Measurements from ENCODE around the gene IFI27L1.

Gene IFI27L1

DNA sequence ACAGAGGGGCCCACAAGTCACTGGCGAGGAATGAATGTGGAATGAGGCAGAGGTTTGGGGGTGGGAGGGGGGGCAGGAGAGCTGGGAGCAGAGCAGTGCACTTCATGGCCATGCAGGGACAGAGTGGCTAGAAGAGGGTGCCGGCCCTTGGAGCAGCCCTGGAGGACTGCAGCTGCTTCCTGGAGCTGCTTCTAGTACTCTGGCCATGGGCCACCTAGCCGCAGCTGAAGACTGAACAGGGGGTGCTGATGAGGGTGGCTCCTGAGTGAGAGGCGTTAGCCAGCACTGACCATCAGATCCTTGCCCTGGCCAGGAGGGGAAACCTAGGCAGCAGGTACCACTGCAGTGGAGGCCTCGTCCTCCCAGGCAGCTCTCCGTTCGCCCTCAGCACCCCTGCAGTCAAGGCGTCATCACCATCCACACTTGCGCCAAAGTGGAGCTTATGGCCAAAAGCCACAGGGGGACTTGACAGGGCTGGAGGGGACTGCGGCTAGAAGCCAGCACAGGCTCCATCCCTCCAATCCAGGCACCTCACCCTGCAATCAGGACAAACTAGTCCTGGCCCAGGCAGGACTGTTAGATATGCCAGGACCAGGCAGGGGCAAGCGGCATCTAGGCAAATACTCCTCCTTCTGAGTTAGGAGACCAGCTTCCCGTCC lies 38.5 kb upstream of the IFI27L1 start:
- DNase-seq (ENCODE audit: insufficient read length) (no peak), FAIRE-seq (no peak)

DNA sequence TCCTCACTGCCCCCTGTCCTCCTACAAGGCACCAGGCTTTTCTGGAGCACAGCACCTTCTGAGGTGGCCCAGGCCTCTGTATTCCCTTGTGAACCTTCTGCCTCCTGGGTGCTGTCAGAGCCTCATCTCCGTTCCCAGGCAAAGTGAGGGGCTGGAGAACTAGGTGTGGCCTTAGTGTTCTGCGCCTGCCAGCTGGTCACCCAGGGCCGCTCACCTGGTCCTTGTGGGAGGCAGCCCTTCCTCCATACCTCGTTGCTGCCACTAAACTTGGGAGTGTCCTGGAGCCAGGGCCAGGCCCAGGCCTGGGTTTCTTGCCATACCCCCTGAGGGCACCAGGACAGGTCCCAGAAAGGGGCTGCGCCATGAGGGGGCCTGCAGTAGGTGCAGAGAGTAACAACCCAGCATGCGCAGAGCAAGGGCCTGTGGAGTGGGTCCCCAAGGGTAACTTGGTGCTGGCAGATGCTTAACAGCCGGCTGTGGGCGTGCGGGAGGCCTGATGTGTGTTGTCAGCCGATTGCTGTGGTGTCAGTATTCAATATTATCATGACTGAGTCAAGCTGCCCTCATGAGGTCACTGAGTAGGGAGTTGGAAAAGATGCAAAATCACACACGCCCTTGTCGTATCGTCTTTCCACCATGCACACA lies 37.9 kb upstream of the IFI27L1 start:
- FAIRE-seq (no peak), DNase-seq (ENCODE audit: insufficient read length) (no peak)
- TF ChIP-seq POLR2A (IDR thresholded peaks at IDR 0.05; ENCODE audit: low read depth, low read length) (no peak), TAF1 (IDR thresholded peaks at IDR 0.05; ENCODE audit: borderline replicate concordance, low read depth, low read length) (no peak), POLR2AphosphoS5 (IDR thresholded peaks at IDR 0.05; ENCODE audit: low read depth, low read length) (no peak)

More for the DNA sequence above, 38.5 kb upstream of the IFI27L1 start:
- TF ChIP-seq TAF1 (IDR thresholded peaks at IDR 0.05; ENCODE audit: borderline replicate concordance, low read depth, low read length) (no peak), POLR2A (IDR thresholded peaks at IDR 0.05; ENCODE audit: low read depth, low read length) (no peak; the same call in 1 of the 2 replicates), POLR2AphosphoS5 (IDR thresholded peaks at IDR 0.05; ENCODE audit: low read depth, low read length) (no peak)

DNA sequence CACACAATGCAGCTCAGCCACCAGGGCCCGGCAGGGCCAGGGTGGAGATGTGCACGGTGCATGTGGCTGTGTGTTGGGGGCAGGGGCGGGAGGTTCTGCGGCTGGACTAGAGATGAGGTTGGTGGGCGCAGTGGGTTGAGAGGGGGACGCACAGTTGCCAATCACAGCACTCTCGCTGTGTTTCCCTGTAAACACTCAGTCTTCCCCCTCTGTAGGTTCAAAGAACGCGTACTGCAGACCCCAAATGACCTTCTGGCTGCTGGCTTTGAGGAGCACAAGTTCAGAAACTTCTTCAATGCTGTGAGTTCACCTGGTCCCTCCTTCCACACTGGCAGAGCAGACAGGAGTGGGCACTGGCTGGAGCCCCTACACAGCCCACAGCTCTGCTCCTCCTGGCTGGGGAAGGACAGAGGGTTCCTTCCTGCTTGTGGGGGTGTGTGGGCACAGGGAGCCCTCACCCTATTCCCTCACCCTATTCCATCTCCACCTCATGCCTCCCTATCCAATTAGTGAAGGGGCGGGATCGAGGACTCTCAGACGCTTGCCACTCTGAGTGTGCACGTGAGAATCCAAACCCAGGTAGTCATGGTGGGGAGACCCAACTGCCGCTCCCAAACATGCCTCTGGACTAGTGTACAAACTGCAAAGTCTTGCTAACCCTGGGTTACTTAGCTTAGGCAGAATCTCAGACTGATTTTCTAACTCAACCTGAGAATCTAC lies 37.2 kb upstream of the IFI27L1 start:
- no peak for TF ChIP-seq TAF1 (IDR thresholded peaks at IDR 0.05; ENCODE audit: borderline replicate concordance, low read depth, low read length)
- TF ChIP-seq POLR2AphosphoS5 (IDR thresholded peaks at IDR 0.05; ENCODE audit: low read depth, low read length) = no peak
- no peak; the same call in 1 of the 2 replicates for TF ChIP-seq POLR2A (IDR thresholded peaks at IDR 0.05; ENCODE audit: low read depth, low read length)
- no peak for FAIRE-seq
- DNase-seq (ENCODE audit: insufficient read length) = no peak

DNA sequence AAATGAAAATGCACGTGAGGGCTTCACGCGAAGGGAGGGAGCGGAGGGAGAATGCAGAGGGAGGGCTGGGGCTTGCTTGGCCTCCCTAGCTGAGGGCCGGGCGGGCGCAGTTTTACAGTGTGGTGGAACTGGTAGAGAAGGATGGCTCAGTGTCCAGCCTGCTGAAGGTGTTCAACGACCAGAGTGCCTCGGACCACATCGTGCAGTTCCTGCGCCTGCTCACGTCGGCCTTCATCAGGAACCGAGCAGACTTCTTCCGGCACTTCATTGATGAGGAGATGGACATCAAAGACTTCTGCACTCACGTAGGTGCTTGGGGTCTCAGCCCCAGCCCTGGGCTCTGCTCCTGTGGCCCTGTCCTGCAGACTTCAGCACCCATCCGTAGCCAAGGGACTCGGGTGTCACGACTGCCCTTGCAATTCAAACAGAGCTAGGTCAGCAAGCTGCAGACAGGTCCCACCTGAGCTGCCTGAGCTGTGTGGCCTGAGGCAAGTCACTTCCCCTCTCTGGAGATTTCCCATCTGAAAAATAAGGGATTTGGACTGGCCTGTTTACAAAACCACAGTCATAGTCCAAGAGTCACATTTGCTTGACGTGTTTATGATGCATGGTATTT lies 36.5 kb upstream of the IFI27L1 start:
- FAIRE-seq (no peak), DNase-seq (ENCODE audit: insufficient read length) (no peak)
- TF ChIP-seq POLR2AphosphoS5 (IDR thresholded peaks at IDR 0.05; ENCODE audit: low read depth, low read length) (no peak), TAF1 (IDR thresholded peaks at IDR 0.05; ENCODE audit: borderline replicate concordance, low read depth, low read length) (no peak), POLR2A (IDR thresholded peaks at IDR 0.05; ENCODE audit: low read depth, low read length) (no peak)

DNA sequence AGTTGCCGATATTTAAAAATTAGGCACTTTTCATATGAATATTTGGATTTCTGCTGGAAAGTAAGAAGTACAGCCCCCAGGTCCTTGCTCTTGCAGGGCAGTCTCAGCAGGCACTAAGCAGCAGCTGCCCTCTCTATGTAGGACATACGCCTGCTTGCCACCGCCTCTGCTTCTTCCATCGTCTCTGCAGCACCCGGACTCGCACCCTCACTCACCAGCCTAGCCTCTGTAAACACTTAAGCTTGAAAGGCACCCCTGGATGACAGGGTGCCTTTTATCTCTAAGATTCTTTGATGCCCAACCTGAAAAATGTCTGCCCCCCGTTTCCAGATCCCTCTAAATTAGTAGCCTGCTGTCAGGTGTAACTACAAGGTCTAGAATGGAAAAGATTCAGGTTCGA lies 36.0 kb upstream of the IFI27L1 start:
- FAIRE-seq (no peak), DNase-seq (ENCODE audit: insufficient read length) (no peak)
- TF ChIP-seq POLR2AphosphoS5 (IDR thresholded peaks at IDR 0.05; ENCODE audit: low read depth, low read length) = no peak
- TF ChIP-seq TAF1 (IDR thresholded peaks at IDR 0.05; ENCODE audit: borderline replicate concordance, low read depth, low read length) = no peak
- no peak for TF ChIP-seq POLR2A (IDR thresholded peaks at IDR 0.05; ENCODE audit: low read depth, low read length)

DNA sequence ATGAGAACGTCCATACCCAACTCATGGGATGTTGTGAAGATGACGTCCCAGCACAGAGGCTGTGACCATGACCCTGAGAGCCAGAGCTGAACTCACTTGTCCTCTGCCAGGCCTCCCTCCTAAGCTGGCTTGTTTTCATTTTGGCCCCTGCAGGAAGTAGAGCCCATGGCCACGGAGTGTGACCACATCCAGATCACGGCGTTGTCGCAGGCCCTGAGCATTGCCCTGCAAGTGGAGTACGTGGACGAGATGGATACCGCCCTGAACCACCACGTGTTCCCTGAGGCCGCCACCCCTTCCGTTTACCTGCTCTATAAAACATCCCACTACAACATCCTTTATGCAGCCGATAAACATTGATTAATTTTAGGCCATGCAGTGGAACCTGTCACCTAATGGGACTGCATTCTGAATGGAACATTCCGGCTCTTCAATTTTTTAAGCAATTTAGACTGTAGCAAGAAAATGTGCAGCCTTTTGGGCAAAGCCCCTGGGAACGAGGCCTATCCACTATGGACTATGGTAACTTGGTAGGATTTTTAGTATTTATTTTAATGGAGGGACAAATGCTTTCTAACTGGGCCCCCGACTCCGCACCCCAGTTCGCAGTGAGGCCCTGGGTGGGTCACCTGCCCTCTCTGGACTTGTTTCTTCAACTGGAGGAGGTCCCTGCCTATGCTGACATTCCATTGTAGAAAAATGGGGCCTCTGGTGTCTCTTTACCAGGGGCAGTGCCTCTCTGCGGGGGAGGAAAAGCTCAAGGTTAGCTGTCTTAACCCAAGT lies 35.4 kb upstream of the IFI27L1 start:
- FAIRE-seq (no peak), DNase-seq (ENCODE audit: insufficient read length) (no peak)
- no peak for TF ChIP-seq POLR2A (IDR thresholded peaks at IDR 0.05; ENCODE audit: low read depth, low read length)
- 0 out of 2 replicates have a peak, but pooled peaks have one; percentile 51 for TF ChIP-seq POLR2AphosphoS5 (IDR thresholded peaks at IDR 0.05; ENCODE audit: low read depth, low read length)
- TF ChIP-seq TAF1 (IDR thresholded peaks at IDR 0.05; ENCODE audit: borderline replicate concordance, low read depth, low read length) = no peak

DNA sequence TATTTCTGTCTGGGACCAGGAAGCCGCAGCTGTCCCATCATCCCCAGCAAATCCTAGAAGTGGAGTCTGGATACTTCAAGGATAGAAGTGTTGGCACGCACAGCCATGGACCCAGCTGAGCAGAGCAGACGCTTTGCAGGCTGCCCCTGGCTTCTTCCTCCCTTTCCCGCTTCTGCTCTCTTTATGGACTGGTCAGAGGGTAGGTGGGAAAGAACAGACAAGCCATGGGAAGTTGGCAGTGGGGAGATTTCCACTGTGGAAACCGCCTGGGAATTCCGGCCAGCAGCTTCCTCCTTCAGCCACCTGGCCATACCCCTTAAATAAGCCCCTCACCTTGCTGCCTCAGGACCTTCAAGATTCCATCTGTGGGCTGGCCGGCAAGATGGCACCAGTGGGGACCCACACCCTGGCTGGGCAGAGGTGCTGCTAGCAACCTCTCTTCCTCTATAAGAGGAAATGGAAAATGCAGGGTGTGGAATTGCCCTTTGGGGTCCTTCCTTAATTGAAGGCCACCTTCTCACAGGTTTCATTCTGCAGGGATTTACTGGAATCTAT lies 34.3 kb upstream of the IFI27L1 start:
- no peak for TF ChIP-seq TAF1 (IDR thresholded peaks at IDR 0.05; ENCODE audit: borderline replicate concordance, low read depth, low read length)
- TF ChIP-seq POLR2AphosphoS5 (IDR thresholded peaks at IDR 0.05; ENCODE audit: low read depth, low read length) = peak; percentile 16
- TF ChIP-seq POLR2A (IDR thresholded peaks at IDR 0.05; ENCODE audit: low read depth, low read length) = peak; percentile 41; the same call in 1 of the 2 replicates
- no peak for FAIRE-seq
- DNase-seq (ENCODE audit: insufficient read length) = no peak

DNA sequence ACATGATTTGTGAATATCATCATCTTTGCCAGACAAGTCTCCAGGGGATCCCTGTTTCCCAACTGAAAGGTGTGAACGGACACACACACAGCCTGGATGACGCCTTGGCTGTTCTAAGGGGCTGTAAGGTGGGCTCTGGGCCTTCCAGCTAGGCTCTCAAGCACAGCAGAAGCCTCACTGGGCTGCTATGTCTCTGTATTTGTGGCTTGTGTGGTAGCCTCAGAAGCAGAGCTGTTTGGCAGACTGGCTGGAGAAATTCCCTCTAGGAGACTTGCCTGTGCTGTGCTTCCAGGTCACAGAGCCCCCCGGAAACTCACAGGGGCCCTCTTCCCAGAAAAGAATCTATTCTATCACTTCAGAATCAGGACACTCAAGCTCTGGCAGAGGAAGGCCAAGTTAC lies 33.5 kb upstream of the IFI27L1 start:
- DNase-seq (ENCODE audit: insufficient read length) = no peak
- FAIRE-seq = no peak
- TF ChIP-seq POLR2A (IDR thresholded peaks at IDR 0.05; ENCODE audit: low read depth, low read length) = no peak
- no peak for TF ChIP-seq TAF1 (IDR thresholded peaks at IDR 0.05; ENCODE audit: borderline replicate concordance, low read depth, low read length)
- TF ChIP-seq POLR2AphosphoS5 (IDR thresholded peaks at IDR 0.05; ENCODE audit: low read depth, low read length) = peak; percentile 8; the same call in 1 of the 2 replicates

DNA sequence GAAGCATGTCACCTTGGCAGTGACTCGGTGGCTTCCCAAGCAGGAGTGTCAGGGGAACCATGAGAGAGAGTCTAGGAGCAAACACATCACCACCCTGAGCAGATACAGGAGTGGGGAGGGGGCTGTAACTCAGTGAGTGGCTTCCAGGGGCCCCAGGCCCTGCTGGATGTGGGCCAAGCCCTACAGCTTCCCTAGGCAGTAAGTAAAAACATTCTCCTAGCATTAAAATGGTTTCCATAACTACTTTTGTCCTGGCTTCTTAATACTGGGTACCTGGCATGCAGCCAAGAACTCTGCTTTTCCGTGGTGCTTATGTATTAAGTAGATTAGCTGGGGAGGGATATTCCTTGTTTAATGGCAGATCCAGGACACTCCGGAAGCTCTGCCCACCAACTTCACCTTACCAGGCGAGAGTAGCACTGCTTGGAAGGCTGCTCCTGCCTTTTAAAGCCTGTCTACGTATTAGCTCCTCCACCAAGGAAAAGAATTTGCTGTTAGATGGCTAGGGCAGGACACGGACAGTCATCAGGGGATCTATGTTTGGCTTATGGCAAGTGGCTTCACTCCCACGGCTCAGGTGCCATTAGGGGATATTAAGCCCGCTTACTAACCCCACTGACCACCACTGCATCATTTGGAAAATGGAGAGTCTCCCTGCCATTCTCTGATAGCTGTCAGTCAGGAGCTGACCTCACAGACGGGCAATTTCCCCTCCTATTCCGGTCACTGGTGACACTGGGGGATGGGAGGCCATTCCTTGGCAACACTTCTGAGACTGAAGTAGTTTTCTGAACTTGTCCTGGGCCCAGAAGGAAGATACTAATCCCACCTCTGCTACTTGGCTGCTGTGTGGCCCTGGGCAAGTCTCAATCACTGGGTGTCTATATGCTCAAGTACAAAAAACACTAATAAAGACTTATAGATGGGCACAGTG lies 32.2 kb upstream of the IFI27L1 start:
- FAIRE-seq (no peak), DNase-seq (ENCODE audit: insufficient read length) (no peak)
- 0 out of 2 replicates have a peak, but pooled peaks have one; percentile 24 for TF ChIP-seq POLR2AphosphoS5 (IDR thresholded peaks at IDR 0.05; ENCODE audit: low read depth, low read length)
- no peak for TF ChIP-seq TAF1 (IDR thresholded peaks at IDR 0.05; ENCODE audit: borderline replicate concordance, low read depth, low read length)
